Hepatocyte (in vitro differentiated cells): ENCODE measurements around the gene VPS13D. TPM values are rescaled to one million over a fixed set of nuclear protein-coding genes. Genes with fewer than 3 reads are reported as not detected.

Source experiments
- DNase-seq: peaks from one replicate; pipeline ENCODE4 v3.0.0-alpha.2; 2016; ENCODE audit warnings: low spot score
- H2AFZ ChIP-seq: fragments of 200-600 bp; sonication (generic); 2 replicates; pipeline ENCODE4 v1.6.0; 2016; ENCODE audit warnings: antibody characterized with exemption, mild to moderate bottlenecking
- H3K27ac ChIP-seq: fragments of 200-600 bp; sonication (generic); 2 replicates; pipeline ENCODE4 v1.5.1; 2016; ENCODE audit warnings: mild to moderate bottlenecking
- H3K27me3 ChIP-seq: fragments of 200-600 bp; sonication (generic); 2 replicates; pipeline ENCODE4 v1.6.1; 2016
- H3K36me3 ChIP-seq: fragments of 200-600 bp; sonication (generic); replicated peaks from 2 replicates; pipeline ENCODE4 v1.5.1; 2016; ENCODE audit warnings: low read depth; ENCODE audit not compliant: insufficient read depth
- H3K4me1 ChIP-seq: fragments of 200-600 bp; sonication (generic); 2 replicates; pipeline ENCODE4 v1.5.1; 2016; ENCODE audit warnings: mild to moderate bottlenecking, moderate library complexity; ENCODE audit not compliant: insufficient read depth
- H3K4me2 ChIP-seq: fragments of 200-600 bp; sonication (generic); 2 replicates; pipeline ENCODE4 v1.6.0; 2016
- H3K4me3 ChIP-seq: fragments of 200-600 bp; sonication (generic); 2 replicates; pipeline ENCODE4 v1.5.1; 2016; ENCODE audit warnings: mild to moderate bottlenecking
- H3K79me2 ChIP-seq: fragments of 200-600 bp; sonication (generic); 2 replicates; pipeline ENCODE4 v1.6.0; 2017; ENCODE audit warnings: mild to moderate bottlenecking
- H3K9me2 ChIP-seq: fragments of 200-600 bp; sonication (generic); replicated peaks from 2 replicates; pipeline ENCODE4 v1.6.0; 2017; ENCODE audit warnings: mild to moderate bottlenecking; ENCODE audit not compliant: insufficient read depth
- H3K9me3 ChIP-seq: fragments of 200-600 bp; sonication (generic); 2 replicates; pipeline ENCODE4 v1.5.1; 2016; ENCODE audit warnings: low read depth, mild to moderate bottlenecking
- H4K20me1 ChIP-seq: fragments of 200-600 bp; sonication (generic); 2 replicates; pipeline ENCODE4 v1.6.0; 2016; ENCODE audit warnings: mild to moderate bottlenecking; ENCODE audit not compliant: insufficient read depth, poor library complexity, severe bottlenecking
- EZH2 ChIP-seq: fragments of 200-600 bp; sonication (generic); IDR thresholded peaks from 2 replicates; pipeline ENCODE4 v1.6.1; 2016; ENCODE audit warnings: antibody characterized with exemption, mild to moderate bottlenecking, borderline replicate concordance
- EZH2phosphoT487 ChIP-seq: fragments of 200-600 bp; sonication (generic); IDR thresholded peaks from one replicate; pipeline ENCODE4 v1.6.1; 2018; ENCODE audit warnings: antibody characterized with exemption, mild to moderate bottlenecking, low read depth, moderate library complexity; ENCODE audit not compliant: unreplicated experiment, severe bottlenecking
- WGBS: methylation state at CpG from one replicate; pipeline ENCODE4 v1.1.6; 2016; ENCODE audit warnings: low lambda C conversion rate; ENCODE audit errors: missing lambda C conversion rate; 5-methylcytosine and 5-hydroxymethylcytosine counted together
- polyA plus RNA-seq: library from polyadenylated mRNA; unstranded; fragments of >200 nt; fragmentation: Nextera tagmentation; extraction: Ambion mirVana; gene quantifications from 2 replicates; pipeline ENCODE4 v1.2.1, GENCODE V29; 2016
- total RNA-seq: library from RNA; depleted of rRNA; stranded (reverse); fragments of >200 nt; gene quantifications from 2 replicates; pipeline ENCODE4 v1.2.3, GENCODE V29; 2014
- TF ChIP-seq, protein P1 (sequence below): fragments of 200-600 bp; sonication (generic); IDR thresholded peaks from 2 replicates; pipeline ENCODE4 v1.5.1; 2016; ENCODE audit warnings: antibody characterized with exemption, mild to moderate bottlenecking; ENCODE audit not compliant: poor library complexity

The VPS13D gene
- total and polyA plus RNA-seq, 2 experiments from 2014 or later: 7.3 to 32.2 TPM

DNA sequence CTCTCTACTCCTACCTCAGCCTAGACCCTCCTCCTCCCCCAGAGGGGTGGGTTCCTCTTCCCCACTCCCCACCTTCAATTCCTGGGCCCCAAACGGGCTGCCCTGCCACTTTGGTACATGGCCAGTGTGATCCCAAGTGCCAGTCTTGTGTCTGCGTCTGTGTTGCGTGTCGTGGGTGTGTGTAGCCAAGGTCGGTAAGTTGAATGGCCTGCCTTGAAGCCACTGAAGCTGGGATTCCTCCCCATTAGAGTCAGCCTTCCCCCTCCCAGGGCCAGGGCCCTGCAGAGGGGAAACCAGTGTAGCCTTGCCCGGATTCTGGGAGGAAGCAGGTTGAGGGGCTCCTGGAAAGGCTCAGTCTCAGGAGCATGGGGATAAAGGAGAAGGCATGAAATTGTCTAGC lies 21.6 kb upstream of the VPS13D start:
- Histone ChIP-seq H3K4me1 (no peaks in the 10 kb centered on the region), H3K36me3 (no peaks in the 10 kb centered on the region), H3K27me3 (no peaks in the 10 kb centered on the region), H3K9me3 (no peaks in the 10 kb centered on the region), H3K27ac (no peak overlapping the region), H3K9me2 (no peaks in the 10 kb centered on the region), H3K4me2 (no peak overlapping the region), H4K20me1 (no peaks in the 10 kb centered on the region), H3K79me2 (no peaks in the 10 kb centered on the region), H2AFZ (no peak overlapping the region), H3K4me3 (no peak overlapping the region)
- TF ChIP-seq, protein P1, sequence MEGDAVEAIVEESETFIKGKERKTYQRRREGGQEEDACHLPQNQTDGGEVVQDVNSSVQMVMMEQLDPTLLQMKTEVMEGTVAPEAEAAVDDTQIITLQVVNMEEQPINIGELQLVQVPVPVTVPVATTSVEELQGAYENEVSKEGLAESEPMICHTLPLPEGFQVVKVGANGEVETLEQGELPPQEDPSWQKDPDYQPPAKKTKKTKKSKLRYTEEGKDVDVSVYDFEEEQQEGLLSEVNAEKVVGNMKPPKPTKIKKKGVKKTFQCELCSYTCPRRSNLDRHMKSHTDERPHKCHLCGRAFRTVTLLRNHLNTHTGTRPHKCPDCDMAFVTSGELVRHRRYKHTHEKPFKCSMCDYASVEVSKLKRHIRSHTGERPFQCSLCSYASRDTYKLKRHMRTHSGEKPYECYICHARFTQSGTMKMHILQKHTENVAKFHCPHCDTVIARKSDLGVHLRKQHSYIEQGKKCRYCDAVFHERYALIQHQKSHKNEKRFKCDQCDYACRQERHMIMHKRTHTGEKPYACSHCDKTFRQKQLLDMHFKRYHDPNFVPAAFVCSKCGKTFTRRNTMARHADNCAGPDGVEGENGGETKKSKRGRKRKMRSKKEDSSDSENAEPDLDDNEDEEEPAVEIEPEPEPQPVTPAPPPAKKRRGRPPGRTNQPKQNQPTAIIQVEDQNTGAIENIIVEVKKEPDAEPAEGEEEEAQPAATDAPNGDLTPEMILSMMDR: no peak
- TF ChIP-seq EZH2phosphoT487 (no peak), EZH2 (no peak)
- WGBS: 88% methylated on average over 6 of the region's 6 CpGs
- DNase-seq: no peak

DNA sequence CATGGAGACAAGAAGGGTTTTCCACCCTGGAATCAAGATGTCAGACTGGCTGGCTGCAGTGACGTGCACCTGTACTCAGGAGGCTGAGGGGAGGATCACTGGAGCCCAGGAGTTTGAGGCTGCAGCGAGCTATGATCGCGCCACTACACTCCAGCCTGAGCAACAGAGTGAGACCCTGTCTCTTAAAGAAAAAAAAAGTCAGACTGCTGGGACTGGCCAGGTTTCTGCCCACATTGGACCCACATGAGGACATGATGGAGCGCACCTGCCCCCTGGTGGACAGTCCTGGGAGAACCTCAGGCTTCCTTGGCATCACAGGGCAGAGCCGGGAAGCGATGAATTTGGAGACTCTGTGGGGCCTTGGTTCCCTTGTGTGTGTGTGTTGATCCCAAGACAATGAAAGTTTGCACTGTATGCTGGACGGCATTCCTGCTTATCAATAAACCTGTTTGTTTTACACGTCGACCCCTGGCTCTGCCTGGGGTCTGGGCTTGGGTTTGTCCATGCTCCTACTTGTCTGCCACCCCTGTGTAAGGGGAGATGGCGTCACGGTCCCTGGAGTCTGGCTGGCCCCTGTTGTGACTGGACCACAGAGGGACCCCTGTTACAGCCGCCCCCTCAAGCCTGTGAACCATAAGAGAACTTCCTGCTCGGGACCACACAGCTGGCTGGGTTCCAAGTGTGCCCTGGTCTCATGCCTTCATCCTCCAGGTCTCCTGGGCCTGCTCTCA lies 20.9 kb upstream of the VPS13D start:
- DNase-seq: peak; percentile 90
- Histone ChIP-seq H3K36me3 (no peaks in the 10 kb centered on the region), H3K27me3 (no peaks in the 10 kb centered on the region), H3K4me3 (no peak overlapping the region), H3K9me2 (no peaks in the 10 kb centered on the region), H2AFZ (no peak overlapping the region), H3K79me2 (no peaks in the 10 kb centered on the region), H3K4me2 (no peak overlapping the region), H3K4me1 (no peaks in the 10 kb centered on the region), H4K20me1 (no peaks in the 10 kb centered on the region), H3K9me3 (no peaks in the 10 kb centered on the region), H3K27ac (no peak overlapping the region)
- 35% methylated on average over 13 of the region's 14 CpGs for WGBS
- TF ChIP-seq EZH2phosphoT487: no peak
- TF ChIP-seq EZH2: no peak
- TF ChIP-seq, protein P1: peak; percentile 94

DNA sequence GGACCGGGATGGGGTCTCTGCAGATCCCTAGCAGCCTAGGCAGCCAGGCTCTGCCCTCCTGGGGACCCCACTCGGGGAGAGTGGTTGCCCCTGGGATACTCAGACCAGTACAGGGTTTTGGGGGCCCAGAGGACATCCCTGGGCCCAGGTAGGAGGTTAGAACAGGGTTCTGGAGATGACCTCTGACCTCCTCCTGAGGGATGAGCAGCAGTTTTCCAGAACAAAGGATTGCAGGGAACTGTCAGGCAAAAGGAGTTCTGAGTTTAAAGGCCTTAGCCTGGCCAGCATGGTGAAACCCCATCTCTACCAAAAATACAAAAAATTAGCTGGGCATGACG lies 20.4 kb upstream of the VPS13D start:
- H3K9me2 ChIP-seq: no peaks in the 10 kb centered on the region
- no peak overlapping the region for H3K4me2 ChIP-seq
- no peaks in the 10 kb centered on the region for H4K20me1 ChIP-seq
- DNase-seq: no peak
- H3K79me2 ChIP-seq: no peaks in the 10 kb centered on the region
- no peaks in the 10 kb centered on the region for H3K27me3 ChIP-seq
- no peaks in the 10 kb centered on the region for H3K4me1 ChIP-seq
- H2AFZ ChIP-seq: no peak overlapping the region
- TF ChIP-seq EZH2phosphoT487 (no peak), EZH2 (no peak)
- no peak overlapping the region for H3K27ac ChIP-seq
- WGBS: 80% methylated on average over 3 of the region's 3 CpGs
- H3K4me3 ChIP-seq: no peak overlapping the region
- H3K36me3 ChIP-seq: no peaks in the 10 kb centered on the region
- no peaks in the 10 kb centered on the region for H3K9me3 ChIP-seq

DNA sequence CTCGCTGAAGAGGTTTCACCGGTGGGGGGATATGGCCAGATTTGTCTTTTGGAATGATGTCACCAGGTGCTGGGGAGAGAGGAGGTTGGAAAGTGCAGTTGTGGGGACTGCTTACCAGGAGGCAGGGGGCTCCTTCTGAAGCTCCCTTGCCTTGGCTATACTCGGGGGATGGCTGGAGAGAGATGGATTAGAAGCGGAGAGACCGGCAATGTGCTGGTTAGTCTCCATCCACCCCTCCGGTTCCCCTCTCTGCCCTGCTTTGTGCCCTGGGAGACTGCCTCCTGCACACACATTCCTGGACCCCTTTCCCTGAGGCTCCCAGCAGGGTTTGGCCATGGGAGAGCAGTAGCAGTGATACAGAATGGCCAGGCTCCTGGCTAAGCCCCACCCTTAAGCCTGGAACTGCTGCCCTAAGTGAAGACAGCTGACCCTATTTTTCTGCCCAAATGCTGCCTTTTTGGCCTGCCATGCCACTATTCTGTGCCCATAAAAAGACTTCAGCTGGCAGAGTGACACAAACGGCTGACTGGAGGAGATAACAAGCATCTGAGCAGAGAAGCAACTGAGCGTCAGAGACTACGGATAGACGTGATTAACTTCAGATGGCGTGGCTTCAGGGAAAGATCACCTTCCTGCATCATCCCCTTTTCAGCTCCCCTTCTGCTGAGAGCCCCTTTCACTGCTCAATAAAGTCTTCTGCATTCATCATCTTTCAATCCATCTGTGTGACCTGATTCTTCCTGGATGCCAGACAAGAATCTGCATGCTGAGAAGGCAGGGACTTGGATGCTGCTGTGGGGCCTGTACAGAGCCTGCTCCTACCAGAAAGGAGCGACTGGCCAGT lies 14.5 kb upstream of the VPS13D start:
- Histone ChIP-seq H3K4me3 (no peak overlapping the region), H3K9me3 (no peaks in the 10 kb centered on the region), H3K79me2 (no peaks in the 10 kb centered on the region), H3K4me1 (no peaks in the 10 kb centered on the region), H2AFZ (no peak overlapping the region), H3K27me3 (no peaks in the 10 kb centered on the region), H3K4me2 (no peak overlapping the region), H3K9me2 (no peaks in the 10 kb centered on the region), H3K27ac (no peak overlapping the region), H4K20me1 (no peaks in the 10 kb centered on the region), H3K36me3 (no peaks in the 10 kb centered on the region)
- WGBS: 92% methylated on average over 12 of the region's 12 CpGs
- no peak for DNase-seq
- TF ChIP-seq EZH2 (no peak), EZH2phosphoT487 (no peak)
- TF ChIP-seq, protein P1: no peak
